HG03442 (cell line): Measurements from ENCODE around the gene STARD13.

ENCODE experiments used
- ATAC-seq: cut with Tn5 transposase; IDR thresholded peaks from one replicate; pipeline ENCODE4 v1.9.1; 2021; ENCODE audit warnings: mild to moderate bottlenecking, moderate library complexity; ENCODE audit not compliant: unreplicated experiment

STARD13 gene

DNA sequence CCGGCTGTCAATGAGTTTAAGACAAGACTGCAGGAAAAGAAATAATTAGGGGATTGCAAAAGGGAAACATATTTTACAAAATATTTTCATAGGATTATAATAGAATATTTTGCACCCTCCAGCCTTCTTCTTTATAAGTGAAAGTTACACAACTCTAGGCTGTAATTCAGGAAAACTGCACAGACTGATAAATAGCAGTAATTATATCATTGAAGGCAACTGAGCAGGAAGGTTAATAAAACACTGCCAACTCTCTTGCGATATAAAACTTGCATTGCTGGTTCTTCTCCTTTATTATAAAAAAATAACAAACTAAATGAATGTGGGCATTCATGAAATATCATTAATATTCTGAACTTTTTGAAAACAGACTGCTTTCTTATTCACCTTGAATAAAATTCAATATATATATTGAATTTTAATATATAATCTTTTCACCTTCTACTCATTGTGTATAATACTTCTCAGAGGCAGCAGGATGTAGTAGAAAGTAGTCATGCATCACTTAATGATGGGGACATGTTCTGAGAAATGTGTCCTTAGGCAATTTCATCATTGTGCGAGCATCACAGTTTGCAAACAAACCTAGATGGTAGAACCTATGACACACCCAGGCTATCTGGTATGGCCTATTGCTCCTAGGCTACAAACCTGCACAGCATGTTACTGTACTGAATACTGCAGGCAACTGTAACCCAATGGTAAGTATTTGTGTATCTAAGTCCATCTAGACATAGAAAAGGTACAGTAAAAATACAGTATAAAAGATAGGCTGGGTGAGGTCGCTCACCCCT lies 24.9 kb upstream of the STARD13 start:
- no peak for ATAC-seq

DNA sequence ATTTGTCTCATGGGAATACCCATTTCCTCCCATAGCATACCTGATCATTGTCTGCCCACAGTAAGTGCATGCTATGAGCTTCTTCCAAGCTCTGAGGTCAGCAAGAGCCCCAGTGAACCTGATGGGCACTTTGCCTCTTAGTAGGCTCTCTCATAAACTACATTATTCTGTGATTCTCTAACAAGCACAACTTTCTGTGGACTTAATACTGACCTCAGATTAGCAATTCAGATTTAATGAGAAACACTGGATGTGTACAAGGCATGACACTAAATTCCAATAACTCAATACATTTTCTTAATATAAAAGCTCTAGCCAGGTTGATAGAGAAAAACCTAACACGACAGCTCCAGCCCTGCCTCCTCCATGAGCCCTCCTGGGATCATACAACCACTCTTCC lies 23.3 kb upstream of the STARD13 start:
- ATAC-seq, result no peak

DNA sequence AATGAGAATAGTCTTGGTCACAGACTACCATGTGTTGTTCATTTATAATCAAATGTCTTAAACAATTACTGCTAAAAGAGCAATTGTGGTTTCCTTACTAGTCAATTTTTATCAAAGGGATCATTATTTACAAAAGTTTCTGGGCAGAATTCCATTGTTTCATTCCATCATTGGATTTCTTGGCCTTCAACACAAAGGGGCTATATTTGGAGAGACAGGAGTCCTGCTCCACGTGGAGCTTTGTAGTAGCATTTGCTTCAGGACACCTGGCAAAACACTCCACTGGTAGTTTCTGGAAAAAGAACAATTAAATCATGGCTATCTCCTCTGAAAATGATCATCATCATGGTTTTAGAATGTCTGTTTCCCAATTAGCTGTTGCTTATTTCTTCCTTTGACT lies 22.3 kb upstream of the STARD13 start:
- ATAC-seq, result no peak

DNA sequence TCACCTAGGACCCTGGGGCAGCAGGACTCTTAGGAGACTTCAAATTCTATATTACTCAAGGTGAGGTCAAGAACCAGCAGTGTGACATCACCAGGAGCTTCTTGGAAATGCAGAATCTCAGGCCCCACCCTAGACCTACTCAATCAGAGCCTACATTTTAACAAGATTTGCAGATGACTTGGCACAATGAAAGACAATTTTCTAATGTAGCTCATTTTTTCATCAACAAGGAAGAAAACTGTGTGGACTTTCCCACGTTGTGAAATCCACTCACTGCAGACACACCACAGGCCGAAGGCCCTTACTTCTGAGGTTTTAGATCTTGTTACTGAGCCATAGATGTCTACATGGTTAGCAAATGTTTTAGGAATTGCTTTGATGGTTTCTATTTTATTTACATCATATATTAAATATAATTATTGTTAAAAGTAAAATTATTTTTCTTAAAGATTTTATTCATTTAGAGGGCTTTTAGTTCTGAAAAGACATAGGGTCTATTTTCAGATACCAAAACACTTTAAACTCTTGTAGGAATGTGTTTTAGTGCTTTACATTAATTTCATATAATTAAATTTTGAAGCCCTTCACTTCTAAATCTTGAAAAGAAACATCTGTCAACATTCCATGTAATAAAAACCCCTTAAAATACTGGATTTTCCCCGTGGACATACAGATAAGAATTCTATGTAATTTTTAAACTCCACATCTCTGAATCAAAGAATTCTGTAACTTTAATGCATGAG lies 18.5 kb upstream of the STARD13 start:
- ATAC-seq, result no peak

DNA sequence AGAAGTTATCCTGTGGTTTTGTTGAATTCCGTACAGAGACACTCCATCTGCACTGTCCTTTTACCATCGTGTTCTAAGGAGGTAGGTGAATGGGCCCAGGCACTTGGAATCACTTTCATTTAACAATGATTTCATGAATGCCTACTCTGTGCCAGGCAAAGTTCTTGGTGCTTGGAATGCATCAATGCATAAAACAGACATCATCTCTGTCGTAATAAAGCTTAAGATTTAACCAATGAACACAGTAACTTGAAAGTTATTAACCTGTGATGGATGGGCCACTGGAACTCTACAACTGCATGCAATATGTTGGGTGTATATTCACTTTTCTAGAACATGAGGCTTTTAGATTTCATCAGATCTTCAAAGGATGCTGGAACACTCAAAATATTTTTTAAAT lies 14.1 kb upstream of the STARD13 start:
- no peak for ATAC-seq

DNA sequence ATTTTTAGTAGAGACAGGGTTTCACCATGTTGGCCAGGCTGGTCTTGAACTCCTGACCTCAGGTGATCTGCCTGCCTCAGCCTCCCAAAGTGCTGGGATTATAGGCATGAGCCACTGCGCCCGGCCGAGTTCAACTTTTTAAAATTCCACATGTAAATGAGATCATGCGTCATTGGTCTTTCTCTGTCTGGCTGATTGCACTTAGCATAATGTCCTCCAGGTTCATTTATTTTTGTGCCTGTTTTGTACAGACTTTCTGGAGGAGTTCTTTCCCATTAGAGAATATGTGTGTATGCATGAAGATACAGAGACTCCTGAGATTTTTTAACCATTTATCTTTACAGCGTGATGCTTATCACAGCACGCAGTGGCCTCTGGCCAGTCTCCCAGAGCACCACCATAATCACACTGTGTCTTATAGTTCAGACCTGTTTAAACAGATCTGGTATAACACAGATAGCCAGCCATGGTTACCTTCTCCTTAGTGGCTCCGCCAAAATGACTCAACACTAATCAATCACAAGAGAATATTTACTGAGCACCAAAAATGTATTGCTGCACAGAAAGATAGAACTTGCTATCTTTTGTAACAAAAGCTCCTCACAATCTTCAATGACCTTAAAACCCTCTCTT lies 11.4 kb upstream of the STARD13 start:
- no peak for ATAC-seq

DNA sequence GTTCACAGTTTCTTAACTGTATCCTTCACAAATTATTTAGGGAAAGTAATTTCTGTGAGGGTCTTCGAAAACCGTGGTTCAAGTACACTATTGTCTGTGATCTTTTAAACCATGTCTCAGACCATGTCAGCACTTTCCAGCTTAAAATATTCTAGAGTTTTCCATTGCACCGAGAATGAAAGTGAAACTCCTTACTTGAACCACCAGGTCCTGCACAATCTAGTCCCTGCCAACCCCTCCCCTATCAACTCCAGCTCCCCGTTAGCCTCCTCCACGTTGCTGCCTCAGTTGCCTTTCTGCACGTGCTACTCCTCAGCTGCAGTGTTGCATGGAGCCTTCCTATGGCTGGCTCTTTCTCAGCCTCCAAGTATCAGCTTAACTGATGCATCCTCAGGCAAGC lies 7.2 kb upstream of the STARD13 start:
- ATAC-seq, result no peak

DNA sequence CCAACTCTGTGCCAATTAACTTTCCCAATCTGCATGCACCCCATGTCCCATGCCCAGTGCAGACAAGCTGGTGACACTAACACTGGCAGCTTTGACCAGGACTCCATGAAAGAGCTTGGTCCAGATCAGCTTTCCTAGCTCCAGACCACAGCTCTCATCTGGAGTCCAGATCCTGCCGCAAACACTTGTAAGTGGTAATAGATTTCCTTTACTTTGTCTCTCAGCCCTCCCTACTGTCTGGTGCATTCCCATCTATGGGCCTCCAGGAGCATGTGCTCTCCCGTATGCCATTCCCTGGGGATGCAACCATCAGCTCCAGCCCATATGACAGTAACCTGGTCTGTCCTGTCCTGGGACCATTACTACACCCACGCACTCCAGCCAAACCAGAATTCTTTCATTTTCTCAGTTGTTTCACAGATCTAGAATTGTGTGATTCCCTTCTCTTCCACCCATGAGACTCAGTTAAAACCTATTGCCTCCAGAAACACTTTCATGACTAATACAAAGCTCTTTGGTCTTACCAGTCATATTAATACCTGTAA lies 4.9 kb upstream of the STARD13 start:
- no peak for ATAC-seq

DNA sequence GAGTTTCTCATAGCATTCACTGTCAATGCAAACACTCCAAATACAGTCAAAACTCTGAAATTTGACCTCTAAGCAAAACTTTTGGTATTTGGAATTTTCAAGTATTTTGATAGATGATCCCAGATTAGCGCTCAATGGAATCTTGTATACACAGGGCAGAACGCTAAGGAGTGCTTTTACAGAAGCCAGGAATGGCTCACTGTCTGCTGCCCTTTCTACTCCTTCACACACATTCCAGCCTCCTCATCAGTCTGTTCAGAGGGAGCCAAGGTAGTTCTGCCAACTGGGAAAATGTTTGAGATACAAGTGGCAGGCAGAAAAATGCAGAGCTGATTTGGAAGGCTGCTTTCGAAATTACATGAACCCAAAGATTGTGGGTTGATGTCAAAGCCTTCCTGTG lies 4.4 kb upstream of the STARD13 start:
- no peak for ATAC-seq

DNA sequence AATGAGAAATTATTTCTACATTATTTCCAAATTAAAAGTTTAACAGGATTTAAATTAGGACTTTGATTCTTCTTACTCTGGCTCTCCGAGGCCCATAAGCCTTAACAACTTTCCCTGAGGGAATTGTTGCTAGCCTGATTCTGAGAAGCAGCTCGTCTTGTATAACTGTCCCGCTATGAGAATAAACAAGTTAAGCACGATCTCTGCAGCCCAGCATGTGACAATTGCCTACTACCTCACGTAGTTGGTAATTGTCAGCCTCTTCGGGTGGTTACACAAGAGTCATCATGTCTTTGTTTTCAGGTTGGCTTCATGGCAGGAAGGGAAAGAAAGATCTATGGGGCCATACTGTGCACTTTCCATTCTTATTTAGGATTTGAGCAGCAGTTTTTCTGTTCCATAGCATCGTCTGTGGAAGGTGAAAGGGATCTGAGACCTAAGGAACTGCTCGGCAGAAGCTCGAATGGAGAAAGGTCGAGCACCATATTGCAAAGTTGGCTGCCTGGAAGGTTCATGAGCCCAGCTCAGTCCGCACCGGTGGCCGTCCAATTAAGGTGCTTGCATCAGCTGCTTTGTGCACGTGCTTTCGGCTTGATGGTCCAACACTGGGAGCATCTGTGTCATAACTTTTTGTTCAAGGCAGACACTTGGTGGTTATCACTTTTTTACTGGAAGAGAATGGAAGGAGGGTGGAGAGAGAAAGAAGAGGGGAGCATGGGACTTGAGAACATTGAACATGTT lies 1.8 kb upstream of the STARD13 start:
- ATAC-seq, result no peak

DNA sequence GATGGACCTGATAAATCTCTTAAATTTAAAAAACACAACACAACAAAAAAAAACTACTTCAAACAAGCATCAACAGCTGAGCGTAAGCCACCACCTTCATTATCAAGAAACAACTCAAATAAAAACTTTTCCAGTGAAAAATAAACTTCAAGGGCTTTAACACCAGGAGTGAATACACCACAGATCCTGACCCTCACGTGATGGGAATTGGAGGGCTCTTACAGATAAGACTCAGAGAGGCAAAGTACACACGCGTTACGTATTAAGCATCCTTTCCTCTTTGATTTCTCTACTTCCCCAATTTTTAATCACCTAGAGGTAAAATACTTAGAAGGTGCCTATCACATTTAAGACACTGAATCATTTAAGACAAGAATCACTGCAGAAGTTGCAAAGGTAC lies 573 bp upstream of the STARD13 start:
- no peak for ATAC-seq

DNA sequence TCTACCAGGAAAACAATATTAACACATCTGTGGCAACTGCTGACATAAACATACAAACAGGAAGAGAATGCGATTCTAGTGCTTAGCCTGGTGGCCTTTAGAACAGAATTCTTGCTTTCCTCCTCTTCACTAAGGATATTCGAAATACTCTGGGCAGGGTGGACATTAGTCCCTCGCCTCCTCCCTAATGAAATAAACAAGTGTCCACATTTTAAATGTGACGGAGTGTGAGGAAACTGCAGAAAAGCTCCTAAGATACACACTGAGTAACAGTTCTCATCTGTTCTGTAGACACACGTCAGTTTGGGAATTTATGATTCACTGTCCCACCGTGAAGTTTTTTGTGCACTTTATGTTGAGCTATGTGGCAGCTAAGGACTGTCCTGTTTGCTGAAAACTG lies 639 bp downstream of the STARD13 start:
- peak; percentile 28 for ATAC-seq

DNA sequence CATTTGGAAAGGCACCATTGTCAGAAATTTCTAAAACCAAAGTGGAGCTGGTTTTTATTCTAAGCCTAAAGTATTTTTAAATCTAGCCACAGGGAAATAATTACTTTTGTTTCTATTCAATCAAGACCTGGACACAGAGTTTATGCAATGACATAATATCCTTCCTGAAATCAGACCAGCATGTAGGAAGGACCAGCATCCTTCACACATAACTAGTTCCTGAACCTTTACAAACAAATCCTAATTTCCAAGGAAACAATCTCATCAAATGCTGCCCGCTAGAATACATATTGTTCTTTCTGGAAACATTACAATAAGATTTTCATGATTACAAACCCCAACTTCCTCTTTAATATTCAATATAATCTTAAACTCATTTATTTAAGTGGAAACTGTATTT lies 1.5 kb downstream of the STARD13 start:
- no peak for ATAC-seq

DNA sequence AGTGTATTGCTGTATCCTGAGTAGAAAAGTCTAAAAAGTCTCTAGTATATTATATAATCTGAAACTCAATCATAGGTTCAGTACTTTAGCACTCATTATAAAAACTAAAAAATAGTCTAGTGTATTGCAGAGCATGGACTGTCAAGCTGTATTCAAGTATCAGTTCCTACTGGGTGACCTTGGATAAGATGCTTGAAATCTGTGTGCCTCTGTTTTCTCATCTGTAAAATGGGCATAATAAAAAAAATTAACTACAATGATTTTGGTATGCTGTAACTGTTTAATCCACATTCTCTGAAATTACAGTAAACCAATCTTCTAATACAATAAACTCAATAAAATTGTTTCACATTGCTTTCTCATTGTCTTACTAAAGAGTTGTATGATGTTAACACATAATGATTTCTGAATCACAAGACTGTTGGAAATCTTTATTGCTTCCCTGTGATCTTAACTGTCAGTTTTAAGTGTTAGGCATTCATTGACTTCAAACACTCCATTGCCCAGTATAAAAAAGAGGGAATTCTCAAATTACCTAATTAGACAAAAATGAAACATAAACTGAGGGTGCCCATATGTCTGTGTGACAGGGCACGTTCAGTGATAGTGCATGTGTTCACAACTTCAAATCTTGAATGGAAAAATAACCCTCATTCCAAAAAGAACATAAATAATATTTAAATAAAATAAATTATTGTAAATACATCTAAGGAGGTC lies 2.2 kb downstream of the STARD13 start:
- ATAC-seq, result no peak

DNA sequence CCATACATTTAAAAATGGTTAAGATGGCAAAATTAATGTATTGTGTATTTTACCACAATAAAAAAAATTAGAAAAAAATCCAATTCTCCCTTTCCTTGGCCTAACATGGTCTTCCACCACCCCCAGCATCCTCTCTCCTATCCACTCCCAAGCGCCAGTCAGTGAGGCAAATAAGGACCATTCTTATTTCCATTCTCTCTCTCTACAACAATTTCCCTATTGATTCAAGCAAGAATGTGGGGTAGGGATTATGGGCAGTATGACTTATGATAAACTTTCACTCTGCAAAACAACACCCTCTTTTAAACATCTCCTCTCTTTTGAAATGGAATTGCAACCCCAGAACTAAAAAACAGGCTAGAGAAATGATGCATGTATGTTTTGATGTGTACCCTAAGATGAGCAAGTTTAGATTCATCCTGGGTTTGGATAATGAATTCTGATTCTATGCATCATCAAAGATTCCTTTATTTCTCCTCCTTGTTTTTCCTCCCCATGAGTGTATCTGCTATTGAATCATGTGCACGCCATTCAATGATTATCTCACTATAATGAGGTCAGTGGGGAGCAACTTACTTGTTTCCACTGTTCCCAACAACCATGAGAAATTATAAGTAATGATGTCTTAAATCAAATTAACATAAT lies 3.5 kb downstream of the STARD13 start:
- no peak for ATAC-seq

DNA sequence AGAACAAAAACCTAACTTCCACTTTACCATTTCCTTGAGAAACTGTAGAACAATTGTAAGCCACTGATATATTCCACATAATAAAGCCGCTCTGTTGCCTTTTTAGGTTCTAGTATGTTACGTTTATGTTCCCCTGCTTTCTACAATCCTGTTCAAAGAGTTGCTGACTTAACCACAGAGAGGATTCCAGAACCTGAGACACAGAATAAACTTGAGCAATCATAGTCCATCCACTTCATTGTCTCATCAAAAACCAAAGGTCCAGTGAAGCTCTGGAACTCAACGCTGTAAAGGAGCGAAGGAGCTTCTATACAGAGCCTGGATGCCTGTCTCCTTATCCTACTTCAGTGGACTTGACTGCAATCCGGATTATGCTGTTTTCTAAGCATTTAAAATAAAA lies 4.6 kb downstream of the STARD13 start:
- ATAC-seq, result no peak

DNA sequence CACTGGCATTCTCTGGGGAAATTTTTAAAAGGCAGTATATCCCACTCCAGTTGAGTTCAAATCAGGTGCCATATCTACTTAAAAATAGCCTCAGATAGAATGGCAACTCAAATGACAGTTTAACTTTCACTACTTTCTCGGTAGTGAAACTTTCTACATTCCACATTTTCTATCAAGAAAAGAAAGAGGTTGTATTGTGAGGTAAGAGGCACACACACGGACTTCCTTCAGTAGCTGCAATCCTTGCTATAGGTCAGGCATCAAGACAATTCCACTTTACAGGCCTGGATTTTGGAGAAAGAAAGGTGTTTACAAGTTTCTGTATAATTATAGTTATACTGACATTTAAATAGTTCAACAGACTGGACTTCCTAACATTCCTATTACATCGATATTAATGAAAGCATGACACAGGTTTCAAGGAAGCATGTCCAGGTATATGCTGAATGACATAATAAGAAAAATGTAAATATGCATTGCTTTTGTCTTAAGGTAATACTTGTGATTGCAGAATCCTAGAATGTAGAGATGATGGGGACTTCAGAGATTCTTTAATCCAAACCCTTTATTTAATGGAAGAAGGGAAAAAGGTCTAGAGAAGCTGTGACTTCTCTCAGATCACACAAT lies 5.2 kb downstream of the STARD13 start:
- ATAC-seq, result no peak

DNA sequence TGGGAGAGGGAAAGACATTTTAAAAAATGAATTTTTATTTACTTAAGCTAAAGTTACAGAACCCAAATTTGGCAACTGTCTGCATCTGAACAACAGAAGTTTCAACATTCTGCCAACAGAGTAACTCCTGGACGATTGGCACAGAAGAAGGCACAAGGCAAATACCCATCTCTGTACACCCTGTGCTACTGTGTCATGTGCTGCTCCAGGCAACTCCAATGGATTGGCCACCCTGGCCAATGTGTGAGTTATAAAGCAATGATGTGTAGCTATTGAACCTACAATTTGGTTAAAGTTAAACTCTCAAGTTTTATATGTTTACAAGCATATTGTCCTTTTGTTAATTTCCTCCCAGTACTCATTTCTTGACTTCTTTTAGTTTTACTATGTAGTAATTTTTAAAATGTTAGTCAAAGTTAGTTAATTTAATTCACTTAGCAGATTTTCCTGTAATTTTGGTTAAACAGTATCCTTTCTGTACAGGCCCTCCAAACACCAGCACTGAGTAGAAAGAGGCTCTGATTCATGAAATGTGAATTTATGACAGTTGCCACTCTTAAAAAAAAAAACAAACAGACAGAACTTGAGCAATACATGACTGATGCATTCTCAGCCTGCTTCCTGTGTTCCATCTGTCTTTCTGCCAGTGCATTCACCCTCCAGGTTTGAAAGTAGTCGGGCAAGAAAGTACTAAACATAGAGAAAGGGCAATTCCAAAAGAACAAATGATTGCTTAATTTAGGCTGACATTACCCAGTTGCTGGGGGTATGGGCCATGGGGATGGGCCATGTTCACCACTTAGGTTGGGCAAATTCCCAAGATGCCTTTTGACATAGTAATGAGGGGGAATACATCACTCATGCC lies 5.9 kb downstream of the STARD13 start:
- ATAC-seq, result no peak

DNA sequence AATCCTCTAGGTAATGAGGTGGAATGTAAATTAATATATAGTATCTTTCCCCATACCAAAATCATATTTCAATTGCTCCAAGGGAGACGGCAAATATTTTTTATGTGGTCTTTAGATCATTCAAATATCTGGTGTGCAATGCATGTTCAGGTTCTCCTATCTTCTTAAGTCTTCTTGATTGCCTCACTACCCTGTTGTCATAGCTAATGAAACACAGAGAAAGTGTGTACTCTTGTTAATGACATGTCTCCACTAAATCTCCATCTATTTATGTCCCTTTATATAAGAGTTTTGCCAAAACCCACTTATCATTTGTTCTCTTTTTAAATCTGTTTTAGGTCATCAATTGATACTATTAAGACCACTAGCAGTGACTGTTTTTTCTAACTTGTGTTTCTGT lies 6.6 kb downstream of the STARD13 start:
- no peak for ATAC-seq
